Activated naive CD4-positive, alpha-beta T cell treated with anti-CD3 and anti-CD28 coated beads, Interleukin-2, amount 50 U/mL, for 72 hours (primary cell): ENCODE data around the gene KRTAP6-3. TPM values are rescaled to one million over a fixed set of nuclear protein-coding genes. Genes with fewer than 3 reads are reported as not detected.

Experiments
- ATAC-seq, 2 donors: fragments of 150-1000 bp; cut with Tn5 transposase; 2 replicates each; pipeline ENCODE4 v1.10.0; 2021; ENCODE audit warnings: mild to moderate bottlenecking in 2 of 2, moderate library complexity in 2 of 2
- DNase-seq, 2 donors: peaks; one replicate each; pipeline ENCODE4 v3.0.0; 2021 to 2022; ENCODE audit warnings: low spot score in 2 of 2
- H3K27ac Mint-ChIP-seq, 2 donors: one replicate each; pipeline ENCODE4 v1.8.0; 2022; ENCODE audit warnings: mild to moderate bottlenecking in 2 of 2, mixed read lengths in 2 of 2
- H3K36me3 Mint-ChIP-seq, 2 donors: one replicate each; pipeline ENCODE4 v1.8.0; 2022; ENCODE audit warnings: mixed read lengths in 2 of 2
- H3K9me3 Mint-ChIP-seq, 2 donors: one replicate each; pipeline ENCODE4 v1.8.0; 2022; ENCODE audit warnings: mixed read lengths in 2 of 2
- total RNA-seq, 2 donors: library from RNA; stranded (reverse); gene quantifications; one replicate each; pipeline ENCODE4 v1.2.3, GENCODE V29; 2022

The KRTAP6-3 gene
- total RNA-seq, 2 donors from 2014 or later, result not detected

GRCh38 chr21:30615199-30615598 is 23.0 kb downstream of the KRTAP6-3 start:
- no peak for DNase-seq
- no peak overlapping the region for H3K27ac Mint-ChIP-seq
- no peaks in the 10 kb centered on the region for H3K36me3 Mint-ChIP-seq
- peaks cover 5 to 7% of the 10 kb centered on the region in 2 donors for H3K9me3 Mint-ChIP-seq
- no peak for ATAC-seq

GRCh38 chr21:30616125-30616524 is 23.9 kb downstream of the KRTAP6-3 start, which contains the start of gene KRTAP20-1:
Gene KRTAP20-1, plus strand, starts transcription at chr21:30616425. Its CDS starts 30 bp downstream, at chr21:30616455.
- Mint-ChIP-seq H3K9me3 (peaks cover under 1 to 3% of the 10 kb centered on the region in 2 donors), H3K27ac (no peak within 1 kb of the TSS), H3K36me3 (no peaks in the 10 kb centered on the region)
- DNase-seq (no peak), ATAC-seq (no peak)

- ATAC-seq, result no peak
- H3K27ac Mint-ChIP-seq, result no peak overlapping the region
- DNase-seq, result no peak
- H3K9me3 Mint-ChIP-seq, result peaks cover 0 to 3% of the 10 kb centered on the region in 2 donors
- no peaks in the 10 kb centered on the region for H3K36me3 Mint-ChIP-seq
Measured at GRCh38 chr21:30620080-30620479, 27.8 kb downstream of the KRTAP6-3 start.

GRCh38 chr21:30620522-30620921 is 28.3 kb downstream of the KRTAP6-3 start, which contains the start of gene KRTAP20-4:
Gene KRTAP20-4, plus strand, starts transcription at chr21:30620627.
- peaks cover 0 to 3% of the 10 kb centered on the region in 2 donors for H3K9me3 Mint-ChIP-seq
- ATAC-seq (no peak), DNase-seq (no peak)
- no peak within 1 kb of the TSS for H3K27ac Mint-ChIP-seq
- H3K36me3 Mint-ChIP-seq, result no peaks in the 10 kb centered on the region

- no peak for ATAC-seq
- no peak for DNase-seq
- no peaks in the 10 kb centered on the region for H3K9me3 Mint-ChIP-seq
- H3K36me3 Mint-ChIP-seq, result no peaks in the 10 kb centered on the region
- no peak overlapping the region for H3K27ac Mint-ChIP-seq
Measured at GRCh38 chr21:30623362-30623761, 31.1 kb downstream of the KRTAP6-3 start.

- H3K36me3 Mint-ChIP-seq, result no peaks in the 10 kb centered on the region
- no peaks in the 10 kb centered on the region for H3K9me3 Mint-ChIP-seq
Measured at GRCh38 chr21:30625449-30626165, 33.4 kb downstream of the KRTAP6-3 start.

GRCh38 chr21:30628109-30628508 is 35.9 kb downstream of the KRTAP6-3 start:
- DNase-seq (no peak), ATAC-seq (no peak)
- Mint-ChIP-seq H3K9me3 (no peaks in the 10 kb centered on the region), H3K27ac (no peak overlapping the region), H3K36me3 (no peaks in the 10 kb centered on the region)

More at GRCh38 chr21:30625449-30626165, 33.4 kb downstream of the KRTAP6-3 start:
- no peak overlapping the region for H3K27ac Mint-ChIP-seq
- ATAC-seq (no peak), DNase-seq (no peak)

GRCh38 chr21:30629200-30629599 is 37.0 kb downstream of the KRTAP6-3 start:
- ATAC-seq, result no peak

GRCh38 chr21:30634906-30635305 is 42.7 kb downstream of the KRTAP6-3 start, which contains the start of gene KRTAP20-2:
Gene KRTAP20-2, plus strand, starts transcription at chr21:30635206. Its CDS starts 58 bp downstream, at chr21:30635264.
- no peak within 1 kb of the TSS for H3K27ac Mint-ChIP-seq
- DNase-seq (no peak), ATAC-seq (no peak)
- peaks cover 0 to 4% of the 10 kb centered on the region in 2 donors for H3K9me3 Mint-ChIP-seq
- no peaks in the 10 kb centered on the region for H3K36me3 Mint-ChIP-seq

More at GRCh38 chr21:30629200-30629599, 37.0 kb downstream of the KRTAP6-3 start:
- DNase-seq, result no peak
- Mint-ChIP-seq H3K36me3 (no peaks in the 10 kb centered on the region), H3K27ac (no peak overlapping the region), H3K9me3 (no peaks in the 10 kb centered on the region)

GRCh38 chr21:30638686-30639085 is 46.4 kb downstream of the KRTAP6-3 start:
- peaks cover 7% of the 10 kb centered on the region in 2 donors for H3K9me3 Mint-ChIP-seq
- H3K36me3 Mint-ChIP-seq, result no peaks in the 10 kb centered on the region
- DNase-seq (no peak), ATAC-seq (no peak)
- H3K27ac Mint-ChIP-seq, result no peak overlapping the region

GRCh38 chr21:30642564-30642963 is 50.3 kb downstream of the KRTAP6-3 start, which contains the start of gene KRTAP20-3:
Gene KRTAP20-3, plus strand, starts transcription at chr21:30642864.
- ATAC-seq (no peak), DNase-seq (no peak)
- Mint-ChIP-seq H3K27ac (no peak within 1 kb of the TSS), H3K36me3 (no peaks in the 10 kb centered on the region), H3K9me3 (peaks cover 15 to 18% of the 10 kb centered on the region in 2 donors)

Other genes starting within 250 kb of the KRTAP6-3 start
- not detected for gene KRTAP23-1, start 243.8 kb upstream of the KRTAP6-3 start, total RNA-seq
- gene KRTAP13-2, start 220.2 kb upstream of the KRTAP6-3 start, total RNA-seq, result not detected
- not detected for gene KRTAP13-1, start 196.4 kb upstream of the KRTAP6-3 start, total RNA-seq
- not detected for gene KRTAP13-3, start 166.5 kb upstream of the KRTAP6-3 start, total RNA-seq
- gene KRTAP13-4, start 162.2 kb upstream of the KRTAP6-3 start, total RNA-seq, result not detected
- gene KRTAP15-1, start 152.2 kb upstream of the KRTAP6-3 start, total RNA-seq, result not detected
- not detected for gene KRTAP19-1, start 112.1 kb upstream of the KRTAP6-3 start, total RNA-seq
- gene KRTAP19-2, start 105.0 kb upstream of the KRTAP6-3 start, total RNA-seq, result not detected
- gene KRTAP19-3, start 100.4 kb upstream of the KRTAP6-3 start, total RNA-seq, result not detected
- gene KRTAP19-4, start 95.3 kb upstream of the KRTAP6-3 start, total RNA-seq, result not detected
- not detected for gene KRTAP19-5, start 90.3 kb upstream of the KRTAP6-3 start, total RNA-seq
- not detected for gene KRTAP19-6, start 50.6 kb upstream of the KRTAP6-3 start, total RNA-seq
- gene KRTAP19-7, start 31.1 kb upstream of the KRTAP6-3 start, total RNA-seq, result not detected
- gene KRTAP22-2, start 2.0 kb upstream of the KRTAP6-3 start, total RNA-seq, result not detected
- gene KRTAP6-2, start 6.5 kb downstream of the KRTAP6-3 start, total RNA-seq, result not detected
- not detected for gene KRTAP22-1, start 8.6 kb downstream of the KRTAP6-3 start, total RNA-seq
- gene KRTAP6-1, start 21.5 kb downstream of the KRTAP6-3 start, total RNA-seq, result not detected
- not detected for gene KRTAP20-1, start 24.0 kb downstream of the KRTAP6-3 start, total RNA-seq
- gene KRTAP20-4, start 28.2 kb downstream of the KRTAP6-3 start, total RNA-seq, result not detected
- not detected for gene KRTAP20-2, start 42.8 kb downstream of the KRTAP6-3 start, total RNA-seq
- not detected for gene KRTAP20-3, start 50.4 kb downstream of the KRTAP6-3 start, total RNA-seq
- not detected for gene KRTAP21-3, start 126.3 kb downstream of the KRTAP6-3 start, total RNA-seq
- not detected for gene KRTAP21-2, start 154.8 kb downstream of the KRTAP6-3 start, total RNA-seq
- not detected for gene KRTAP21-1, start 163.0 kb downstream of the KRTAP6-3 start, total RNA-seq
- not detected for gene KRTAP8-1, start 220.8 kb downstream of the KRTAP6-3 start, total RNA-seq
- not detected for gene KRTAP7-1, start 237.3 kb downstream of the KRTAP6-3 start, total RNA-seq